ENCODE measurements around the gene PNLIPRP3. TPM values are rescaled to one million over a fixed set of nuclear protein-coding genes. Genes with fewer than 3 reads are reported as not detected.

Gene PNLIPRP3
- total and polyA plus RNA-seq, 5 donors from 2014 or later: not detected

- DNase-seq (no peak), ATAC-seq (ENCODE audit: low read depth in 2 of 2) (no peak)
- no peaks in the 10 kb centered on the region for H3K9me3 Mint-ChIP-seq
- no peak overlapping the region for H3K27ac Mint-ChIP-seq
- H3K4me1 Mint-ChIP-seq: no peaks in the 10 kb centered on the region
- H3K27me3 ChIP-seq (ENCODE audit: control insufficient read depth, insufficient read depth, low read length): no peaks in the 10 kb centered on the region
- H3K4me1 ChIP-seq (ENCODE audit: control insufficient read depth, insufficient read depth, low read length, poor library complexity, severe bottlenecking): no peaks in the 10 kb centered on the region
- no peaks in the 10 kb centered on the region for H3K9me3 ChIP-seq (ENCODE audit: control insufficient read depth in 2 of 2, low read length in 2 of 2)
- H3K27ac ChIP-seq (ENCODE audit: insufficient read depth, low read length, poor library complexity, severe bottlenecking): no peak overlapping the region
- H3K4me3 Mint-ChIP-seq: no peak overlapping the region
- H3K36me3 Mint-ChIP-seq: no peaks in the 10 kb centered on the region
- peaks cover 5% of the 10 kb centered on the region for H3K27me3 Mint-ChIP-seq
- H3K36me3 ChIP-seq (ENCODE audit: control insufficient read depth, insufficient read depth, low read length): no peaks in the 10 kb centered on the region
- no peak overlapping the region for H3K4me3 ChIP-seq (ENCODE audit: low read depth, low read length)
These were observed 95.2 kb downstream of the PNLIPRP3 start for GRCh38 chr10:116522803-116523381.

DNA sequence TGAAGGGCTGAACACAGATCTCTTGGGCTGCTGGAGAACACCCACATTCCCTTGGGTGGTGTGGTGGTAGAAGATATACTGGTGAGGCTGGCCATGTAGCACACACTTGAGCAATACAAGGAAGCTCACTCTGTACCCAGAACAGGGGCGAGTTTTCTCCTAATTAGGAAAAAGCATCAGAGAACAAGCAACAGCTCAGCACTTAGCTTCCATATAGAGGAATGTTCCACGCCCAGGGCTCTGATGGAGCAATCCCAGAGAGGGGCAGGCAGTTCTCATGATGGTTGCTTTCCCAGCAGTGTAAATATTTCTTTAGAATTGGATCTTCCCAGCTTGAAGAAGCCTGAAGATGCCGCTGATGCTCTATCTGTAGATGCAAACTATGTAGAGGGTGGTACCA lies 97.1 kb downstream of the PNLIPRP3 start:
- no peak overlapping the region for H3K27ac ChIP-seq (ENCODE audit: insufficient read depth, low read length, poor library complexity, severe bottlenecking)
- no peaks in the 10 kb centered on the region for H3K27me3 ChIP-seq (ENCODE audit: control insufficient read depth, insufficient read depth, low read length)
- DNase-seq (no peak), ATAC-seq (ENCODE audit: low read depth in 2 of 2) (no peak)
- H3K4me1 Mint-ChIP-seq: no peaks in the 10 kb centered on the region
- H3K4me1 ChIP-seq (ENCODE audit: control insufficient read depth, insufficient read depth, low read length, poor library complexity, severe bottlenecking): no peaks in the 10 kb centered on the region
- H3K4me3 ChIP-seq (ENCODE audit: low read depth, low read length): no peak overlapping the region
- no peak overlapping the region for H3K4me3 Mint-ChIP-seq
- no peak overlapping the region for H3K27ac Mint-ChIP-seq
- H3K9me3 ChIP-seq (ENCODE audit: control insufficient read depth in 2 of 2, low read length in 2 of 2): no peaks in the 10 kb centered on the region
- no peaks in the 10 kb centered on the region for H3K9me3 Mint-ChIP-seq
- H3K36me3 ChIP-seq (ENCODE audit: control insufficient read depth, insufficient read depth, low read length): no peaks in the 10 kb centered on the region
- peaks cover 5% of the 10 kb centered on the region for H3K27me3 Mint-ChIP-seq
- no peaks in the 10 kb centered on the region for H3K36me3 Mint-ChIP-seq

DNA sequence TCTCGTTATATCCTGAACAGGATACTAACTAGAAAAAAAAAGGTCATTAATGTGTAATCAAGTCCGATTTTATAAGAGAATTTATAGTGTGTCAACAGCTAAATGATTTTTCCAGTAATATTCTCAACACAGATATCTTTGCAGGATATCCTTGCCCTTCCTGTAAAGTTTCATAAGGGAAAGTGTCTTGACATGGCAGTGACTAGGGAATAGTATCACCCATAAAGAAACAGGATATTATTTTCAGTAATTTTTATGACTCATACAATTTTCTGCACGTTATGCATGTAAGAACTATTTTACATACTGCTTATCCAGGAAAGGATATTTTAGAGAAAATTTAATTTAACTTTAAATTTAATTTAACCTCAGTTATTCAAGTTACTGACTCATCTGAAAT lies 98.6 kb downstream of the PNLIPRP3 start:
- Histone ChIP-seq H3K27me3 (ENCODE audit: control insufficient read depth, insufficient read depth, low read length) (no peaks in the 10 kb centered on the region), H3K27ac (ENCODE audit: insufficient read depth, low read length, poor library complexity, severe bottlenecking) (no peak overlapping the region), H3K36me3 (ENCODE audit: control insufficient read depth, insufficient read depth, low read length) (no peaks in the 10 kb centered on the region), H3K4me3 (ENCODE audit: low read depth, low read length) (no peak overlapping the region), H3K4me1 (ENCODE audit: control insufficient read depth, insufficient read depth, low read length, poor library complexity, severe bottlenecking) (no peaks in the 10 kb centered on the region), H3K9me3 (ENCODE audit: control insufficient read depth in 2 of 2, low read length in 2 of 2) (no peaks in the 10 kb centered on the region)
- Mint-ChIP-seq H3K36me3 (no peaks in the 10 kb centered on the region), H3K27ac (no peak overlapping the region), H3K4me1 (no peaks in the 10 kb centered on the region), H3K4me3 (no peak overlapping the region), H3K27me3 (peaks cover 5% of the 10 kb centered on the region), H3K9me3 (no peaks in the 10 kb centered on the region)
- DNase-seq: no peak
- ATAC-seq (ENCODE audit: low read depth in 2 of 2): no peak

Other genes with a start within 250 kb of the PNLIPRP3 start
- gene GFRA1, start 154.6 kb upstream of the PNLIPRP3 start, total RNA-seq: not detected
- gene GFRA1, start 154.6 kb upstream of the PNLIPRP3 start, polyA plus RNA-seq: not detected
- gene CCDC172, start 103.4 kb upstream of the PNLIPRP3 start, total RNA-seq: not detected
- gene CCDC172, start 103.4 kb upstream of the PNLIPRP3 start, polyA plus RNA-seq: not detected
- not detected for gene PNLIP, start 118.1 kb downstream of the PNLIPRP3 start, total RNA-seq
- gene PNLIP, start 118.1 kb downstream of the PNLIPRP3 start, polyA plus RNA-seq: not detected
- not detected for gene PNLIPRP1, start 163.1 kb downstream of the PNLIPRP3 start, total RNA-seq
- gene PNLIPRP1, start 163.1 kb downstream of the PNLIPRP3 start, polyA plus RNA-seq: not detected
- not detected for gene PNLIPRP2, start 193.1 kb downstream of the PNLIPRP3 start, total RNA-seq
- gene PNLIPRP2, start 193.1 kb downstream of the PNLIPRP3 start, polyA plus RNA-seq: not detected